Tibial nerve (tissue), 4 donors: ENCODE data around the gene GLE1.

Experiments
- EP300 ChIP-seq, 2 donors: sonication (generic); formaldehyde crosslinking; IDR thresholded peaks; one replicate each; pipeline ENCODE4 v1.6.1; 2017; ENCODE audit warnings: antibody characterized with exemption in 2 of 2, mild to moderate bottlenecking in 1 of 2
- POLR2A ChIP-seq, 2 donors: fragments of 450-650 bp; IDR thresholded peaks; one replicate each; pipeline ENCODE4 v1.6.1; 2017; ENCODE audit warnings: antibody characterized with exemption in 2 of 2, mild to moderate bottlenecking in 2 of 2, moderate library complexity in 2 of 2
- TF ChIP-seq, protein P1 (sequence below), 5 experiments: fragments of 200-600 bp in 3 of 5; fragments of 450-650 bp in 2 of 5; sonication (generic) in 3 of 5; IDR thresholded peaks; one replicate each; pipeline ENCODE4 v1.5.1; 2016 to 2019; ENCODE audit warnings: antibody characterized with exemption in 5 of 5, mild to moderate bottlenecking in 3 of 5, moderate library complexity in 2 of 5

DNA sequence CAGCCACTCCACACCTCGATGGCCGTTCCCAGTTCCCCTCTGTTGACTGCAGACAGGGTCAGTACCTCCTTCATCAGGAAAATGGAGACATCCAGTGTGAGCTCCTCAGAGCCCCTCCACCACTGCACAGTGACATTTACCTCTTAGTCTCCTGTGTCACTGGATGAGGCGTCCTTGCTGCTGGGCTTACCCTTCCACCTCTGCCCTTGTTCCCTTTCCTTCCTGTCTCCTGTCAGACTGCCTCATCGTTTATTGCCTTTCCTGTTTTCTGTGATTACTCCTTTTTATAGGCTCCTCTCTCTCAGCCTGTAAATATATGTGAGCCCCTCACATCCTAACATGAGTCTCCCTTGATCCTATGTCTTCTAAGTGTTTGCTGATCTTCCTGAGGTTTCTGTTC is 24.7 kb downstream of the GLE1 start:
- TF ChIP-seq, protein P1, sequence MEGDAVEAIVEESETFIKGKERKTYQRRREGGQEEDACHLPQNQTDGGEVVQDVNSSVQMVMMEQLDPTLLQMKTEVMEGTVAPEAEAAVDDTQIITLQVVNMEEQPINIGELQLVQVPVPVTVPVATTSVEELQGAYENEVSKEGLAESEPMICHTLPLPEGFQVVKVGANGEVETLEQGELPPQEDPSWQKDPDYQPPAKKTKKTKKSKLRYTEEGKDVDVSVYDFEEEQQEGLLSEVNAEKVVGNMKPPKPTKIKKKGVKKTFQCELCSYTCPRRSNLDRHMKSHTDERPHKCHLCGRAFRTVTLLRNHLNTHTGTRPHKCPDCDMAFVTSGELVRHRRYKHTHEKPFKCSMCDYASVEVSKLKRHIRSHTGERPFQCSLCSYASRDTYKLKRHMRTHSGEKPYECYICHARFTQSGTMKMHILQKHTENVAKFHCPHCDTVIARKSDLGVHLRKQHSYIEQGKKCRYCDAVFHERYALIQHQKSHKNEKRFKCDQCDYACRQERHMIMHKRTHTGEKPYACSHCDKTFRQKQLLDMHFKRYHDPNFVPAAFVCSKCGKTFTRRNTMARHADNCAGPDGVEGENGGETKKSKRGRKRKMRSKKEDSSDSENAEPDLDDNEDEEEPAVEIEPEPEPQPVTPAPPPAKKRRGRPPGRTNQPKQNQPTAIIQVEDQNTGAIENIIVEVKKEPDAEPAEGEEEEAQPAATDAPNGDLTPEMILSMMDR (IDR thresholded peaks at IDR 0.05), result no peak
- TF ChIP-seq POLR2A (IDR thresholded peaks at IDR 0.05) (no peak), EP300 (IDR thresholded peaks at IDR 0.05) (no peak)
